ENCODE measurements around the gene TBX10.

The TBX10 gene

GRCh38 chr11:67656278-67656922 lies 16.8 kb upstream of the TBX10 start:
- Mint-ChIP-seq H3K4me3 (no peak overlapping the region), H3K9me3 (peaks cover 3% of the 10 kb centered on the region), H3K36me3 (peaks cover 2% of the 10 kb centered on the region), H3K27me3 (no peaks in the 10 kb centered on the region), H3K27ac (no peak overlapping the region), H3K4me1 (peaks cover 9% of the 10 kb centered on the region)
- DNase-seq (ENCODE audit: low spot score in 2 of 2) (no peak), ATAC-seq (ENCODE audit: low read depth) (no peak)

GRCh38 chr11:67654225-67654624 lies 14.7 kb upstream of the TBX10 start:
- H3K36me3 Mint-ChIP-seq = peaks cover 2% of the 10 kb centered on the region
- no peaks in the 10 kb centered on the region for H3K27me3 Mint-ChIP-seq
- no peak overlapping the region for H3K4me3 Mint-ChIP-seq
- H3K9me3 Mint-ChIP-seq = peaks cover 3% of the 10 kb centered on the region
- H3K4me1 Mint-ChIP-seq = peaks cover 21% of the 10 kb centered on the region
- no peak overlapping the region for H3K27ac Mint-ChIP-seq
- DNase-seq (ENCODE audit: low spot score in 2 of 2) (no peak), ATAC-seq (ENCODE audit: low read depth) (no peak)

DNA sequence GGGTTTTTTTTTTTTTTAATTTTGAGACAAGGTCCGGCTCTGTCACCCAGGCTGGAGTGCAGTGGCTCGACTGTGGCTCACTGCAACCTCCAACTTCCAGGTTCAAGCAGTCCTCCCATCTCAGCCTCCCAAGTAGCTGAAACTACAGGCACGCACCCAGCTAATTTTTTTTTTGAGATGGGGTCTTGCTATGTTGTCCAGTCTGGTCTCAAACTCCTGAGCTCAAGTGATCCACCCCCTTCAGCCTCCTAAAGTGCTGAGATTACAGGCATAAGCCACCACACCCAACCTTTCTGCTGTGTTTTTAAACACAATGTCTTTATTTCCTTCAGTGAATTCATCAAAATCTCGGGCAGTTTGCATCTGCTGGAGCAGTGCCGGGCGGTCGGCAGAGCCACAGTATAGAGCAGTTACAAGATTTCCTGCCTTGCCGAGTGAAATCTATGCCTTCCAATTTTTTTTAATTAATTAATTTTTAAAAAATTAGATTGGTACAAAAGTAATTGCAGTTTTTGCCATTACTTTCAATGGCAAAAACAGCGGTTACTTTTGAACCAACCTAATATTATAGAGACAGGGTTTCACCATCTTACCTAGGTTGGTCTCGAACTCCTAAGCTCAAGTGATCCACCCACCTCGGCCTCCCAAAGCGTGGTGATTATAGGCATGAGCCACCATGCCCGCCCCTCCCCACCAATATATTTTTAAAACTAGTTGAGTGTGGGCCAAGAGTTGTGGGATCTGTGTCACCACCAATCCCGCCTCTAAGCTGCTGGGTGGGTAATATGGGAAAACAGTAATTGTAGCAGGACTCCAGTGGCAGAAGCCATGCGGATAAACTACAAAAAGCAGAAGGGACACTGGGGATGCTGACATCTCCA lies 13.6 kb upstream of the TBX10 start:
- no peak for DNase-seq (ENCODE audit: low spot score in 2 of 2)
- Mint-ChIP-seq H3K27me3 (no peaks in the 10 kb centered on the region), H3K9me3 (peaks cover 3% of the 10 kb centered on the region), H3K27ac (no peak overlapping the region), H3K4me1 (peaks cover 21% of the 10 kb centered on the region), H3K36me3 (peaks cover 2% of the 10 kb centered on the region), H3K4me3 (no peak overlapping the region)
- ATAC-seq (ENCODE audit: low read depth) = no peak

GRCh38 chr11:67651976-67652781 lies 12.6 kb upstream of the TBX10 start:
- Mint-ChIP-seq H3K27me3 (no peaks in the 10 kb centered on the region), H3K27ac (no peak overlapping the region), H3K9me3 (peaks cover 3% of the 10 kb centered on the region), H3K4me3 (no peak overlapping the region), H3K36me3 (peaks cover 2% of the 10 kb centered on the region), H3K4me1 (peaks cover 27% of the 10 kb centered on the region)
- DNase-seq (ENCODE audit: low spot score in 2 of 2) (no peak), ATAC-seq (ENCODE audit: low read depth) (no peak)

DNA sequence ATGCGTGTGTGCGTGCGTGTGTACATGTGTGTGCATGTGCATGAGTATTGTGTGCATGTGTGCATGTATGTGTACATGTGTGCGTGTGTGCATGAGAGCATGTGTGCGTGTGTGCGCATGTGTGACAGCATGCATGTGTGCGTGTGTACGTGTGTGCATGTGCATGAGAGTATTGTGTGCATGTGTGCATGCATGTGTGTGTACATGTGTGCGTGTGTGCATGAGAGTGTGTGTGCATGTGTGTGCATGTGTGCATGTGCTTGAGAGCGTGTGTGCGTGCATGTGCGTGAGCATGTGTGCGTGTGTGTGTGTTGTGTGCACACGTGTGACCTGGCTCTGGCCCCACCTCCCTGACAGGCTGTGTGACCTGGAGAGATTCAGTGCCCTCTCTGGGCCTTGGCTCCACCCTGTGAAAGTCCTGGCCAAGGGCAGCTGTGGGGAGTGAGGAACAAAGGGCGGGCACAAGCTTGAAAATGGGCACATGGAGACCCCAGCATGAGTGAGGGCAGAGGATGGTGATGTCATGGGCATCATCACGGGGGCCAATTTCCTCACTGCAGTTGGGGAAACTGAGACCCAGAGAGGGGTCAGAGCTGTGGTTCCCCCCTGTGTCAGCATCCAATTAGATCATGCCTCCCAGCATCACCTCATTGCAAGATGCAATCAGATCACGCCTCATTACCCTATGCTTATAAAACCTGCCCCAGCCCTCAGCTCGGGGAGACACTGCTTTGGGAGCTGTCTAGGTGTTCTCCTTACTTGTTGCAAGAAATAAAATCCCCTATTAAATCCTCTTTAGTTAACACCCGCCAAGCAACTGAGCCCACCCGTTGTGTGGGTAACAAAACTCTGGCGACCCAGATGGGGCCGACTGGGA lies 10.3 kb upstream of the TBX10 start:
- no peak for ATAC-seq (ENCODE audit: low read depth)

GRCh38 chr11:67648796-67649613 lies 9.4 kb upstream of the TBX10 start:
- peak overlapping the region; percentile 92 for H3K4me3 Mint-ChIP-seq
- peaks cover 42% of the 10 kb centered on the region for H3K4me1 Mint-ChIP-seq
- no peak overlapping the region for H3K27ac Mint-ChIP-seq
- H3K36me3 Mint-ChIP-seq = no peaks in the 10 kb centered on the region
- H3K27me3 Mint-ChIP-seq = no peaks in the 10 kb centered on the region
- DNase-seq (ENCODE audit: low spot score in 2 of 2) (no peak), ATAC-seq (ENCODE audit: low read depth) (peak; percentile 11)
- H3K9me3 Mint-ChIP-seq = no peaks in the 10 kb centered on the region

More for the DNA sequence above, 10.3 kb upstream of the TBX10 start:
- no peaks in the 10 kb centered on the region for H3K27me3 Mint-ChIP-seq
- peak overlapping the region; percentile 80 for H3K27ac Mint-ChIP-seq
- H3K4me3 Mint-ChIP-seq = peak overlapping the region; percentile 92
- H3K4me1 Mint-ChIP-seq = peaks cover 42% of the 10 kb centered on the region
- H3K9me3 Mint-ChIP-seq = no peaks in the 10 kb centered on the region
- DNase-seq (ENCODE audit: low spot score in 2 of 2) = no peak
- H3K36me3 Mint-ChIP-seq = no peaks in the 10 kb centered on the region

GRCh38 chr11:67648140-67648795 lies 8.7 kb upstream of the TBX10 start:
- no peaks in the 10 kb centered on the region for H3K9me3 Mint-ChIP-seq
- no peaks in the 10 kb centered on the region for H3K27me3 Mint-ChIP-seq
- peak; percentile 84 for ATAC-seq (ENCODE audit: low read depth)
- H3K4me1 Mint-ChIP-seq = peaks cover 42% of the 10 kb centered on the region
- no peak overlapping the region for H3K27ac Mint-ChIP-seq
- H3K36me3 Mint-ChIP-seq = no peaks in the 10 kb centered on the region
- peak overlapping the region; percentile 41 for H3K4me3 Mint-ChIP-seq
- DNase-seq (ENCODE audit: low spot score in 2 of 2) = peak in 1 of 2 donors; percentile 75

DNA sequence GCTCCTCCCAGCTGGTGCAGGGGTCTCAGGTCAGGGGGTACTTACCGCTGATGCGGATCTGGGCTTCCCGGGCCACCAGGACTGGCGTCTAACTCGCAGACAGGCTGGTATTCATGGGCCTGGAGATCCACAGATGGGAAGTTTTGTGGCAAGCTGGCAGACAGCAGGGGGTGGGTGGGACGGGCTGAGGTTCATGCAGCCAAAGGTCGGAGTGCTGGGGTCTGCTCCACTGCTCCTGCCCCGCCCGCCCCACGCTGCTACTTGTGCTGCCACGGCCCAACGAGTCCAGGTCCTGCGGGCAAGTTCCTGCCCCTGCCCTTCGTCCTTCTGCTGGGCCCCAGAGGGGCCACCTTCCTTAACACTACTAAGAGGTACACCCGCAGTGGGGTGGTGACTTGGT lies 7.9 kb upstream of the TBX10 start:
- Mint-ChIP-seq H3K27ac (no peak overlapping the region), H3K4me1 (peaks cover 42% of the 10 kb centered on the region), H3K27me3 (no peaks in the 10 kb centered on the region), H3K9me3 (no peaks in the 10 kb centered on the region), H3K36me3 (no peaks in the 10 kb centered on the region), H3K4me3 (peak overlapping the region; percentile 45)
- DNase-seq (ENCODE audit: low spot score in 2 of 2) = no peak
- ATAC-seq (ENCODE audit: low read depth) = no peak

- DNase-seq (ENCODE audit: low spot score in 2 of 2) (peak in 1 of 2 donors; percentile 47), ATAC-seq (ENCODE audit: low read depth) (peak; percentile 54)
- Mint-ChIP-seq H3K27me3 (no peaks in the 10 kb centered on the region), H3K27ac (peak overlapping the region; percentile 17), H3K9me3 (no peaks in the 10 kb centered on the region), H3K36me3 (no peaks in the 10 kb centered on the region), H3K4me3 (peak overlapping the region; percentile 45), H3K4me1 (peaks cover 42% of the 10 kb centered on the region)
Observed at GRCh38 chr11:67646535-67647336, 7.2 kb upstream of the TBX10 start.

- peak overlapping the region; percentile 17 for H3K27ac Mint-ChIP-seq
- DNase-seq (ENCODE audit: low spot score in 2 of 2) (no peak), ATAC-seq (ENCODE audit: low read depth) (no peak)
- no peaks in the 10 kb centered on the region for H3K27me3 Mint-ChIP-seq
- H3K9me3 Mint-ChIP-seq = no peaks in the 10 kb centered on the region
- peak overlapping the region; percentile 45 for H3K4me3 Mint-ChIP-seq
- peaks cover 42% of the 10 kb centered on the region for H3K4me1 Mint-ChIP-seq
- no peaks in the 10 kb centered on the region for H3K36me3 Mint-ChIP-seq
Observed at GRCh38 chr11:67645521-67646461, 6.2 kb upstream of the TBX10 start.

All from memory B cell (primary cell).